ENCODE results near the gene CEP350.

Gene CEP350

GRCh38 chr1:180157108-180157507 is 202.5 kb downstream of the CEP350 start:
- no peak for DNase-seq (ENCODE audit: low read depth, low spot score)
- CTCF ChIA-PET: interaction anchor here (1.3 to 4.4 kb wide), 5 partner anchors 8 to 31 kb away, joined by 3 to 34 read pairs (median 6); no protein-coding TSS in a partner anchor
- POLR2A ChIA-PET: interaction anchor here (1.0 to 1.3 kb wide), 2 partner anchors 11 to 275 kb away, joined by 3 to 4 read pairs; no protein-coding TSS in a partner anchor
- H3K4me3 ChIP-seq (ENCODE audit: low read depth, low read length): peak overlapping the region; percentile 89
- TF ChIP-seq CTCF (IDR thresholded peaks at IDR 0.05; ENCODE audit: insufficient read depth, low read length, missing control alignments): no peak

- POLR2A ChIA-PET: interaction anchor here (0.6 kb wide), 1 partner anchor 143 kb away, joined by 3 read pairs; no protein-coding TSS in a partner anchor
- no peak for DNase-seq (ENCODE audit: low read depth, low spot score)
- H3K4me3 ChIP-seq (ENCODE audit: low read depth, low read length): peak overlapping the region; percentile 89
- no peak for TF ChIP-seq CTCF (IDR thresholded peaks at IDR 0.05; ENCODE audit: insufficient read depth, low read length, missing control alignments)
- CTCF ChIA-PET: interaction anchor here (1.3 to 4.4 kb wide), 4 partner anchors 10 to 30 kb away, joined by 3 to 34 read pairs (median 8); no protein-coding TSS in a partner anchor
Observed at GRCh38 chr1:180157576-180158057, 203.0 kb downstream of the CEP350 start.

GRCh38 chr1:180158149-180159147 is 203.8 kb downstream of the CEP350 start:
- H3K4me3 ChIP-seq (ENCODE audit: low read depth, low read length): no peak overlapping the region
- ChIA-PET POLR2A (interaction anchor here (0.6 to 0.9 kb wide), 2 partner anchors 12 to 144 kb away, joined by 3 read pairs; no protein-coding TSS in a partner anchor), CTCF (interaction anchor here (0.7 to 4.4 kb wide), 7 partner anchors 9 to 31 kb away, joined by 3 to 34 read pairs (median 6); no protein-coding TSS in a partner anchor)
- no peak for DNase-seq (ENCODE audit: low read depth, low spot score)
- no peak for TF ChIP-seq CTCF (IDR thresholded peaks at IDR 0.05; ENCODE audit: insufficient read depth, low read length, missing control alignments)

- POLR2A ChIA-PET: no interaction called here
- TF ChIP-seq CTCF (IDR thresholded peaks at IDR 0.05; ENCODE audit: insufficient read depth, low read length, missing control alignments): no peak
Observed at GRCh38 chr1:180160357-180160756, 205.7 kb downstream of the CEP350 start.

GRCh38 chr1:180163041-180163440 is 208.4 kb downstream of the CEP350 start:
- no peak for TF ChIP-seq CTCF (IDR thresholded peaks at IDR 0.05; ENCODE audit: insufficient read depth, low read length, missing control alignments)
- no peak overlapping the region for H3K4me3 ChIP-seq (ENCODE audit: low read depth, low read length)
- DNase-seq (ENCODE audit: low read depth, low spot score): no peak
- ChIA-PET POLR2A (no interaction called here), CTCF (interaction anchor here (9.1 kb wide), 1 partner anchor 16 kb away, joined by 138 read pairs; no protein-coding TSS in a partner anchor)

More at GRCh38 chr1:180160357-180160756, 205.7 kb downstream of the CEP350 start:
- no peak overlapping the region for H3K4me3 ChIP-seq (ENCODE audit: low read depth, low read length)
- DNase-seq (ENCODE audit: low read depth, low spot score): no peak
- CTCF ChIA-PET: interaction anchor here (1.4 to 1.6 kb wide), 2 partner anchors 19 to 20 kb away, joined by 4 to 7 read pairs; no protein-coding TSS in a partner anchor
